T-helper 1 cell treated with Interleukin-12 subunit alpha and Interleukin-12 subunit beta and Interleukin-4 antibody, amounts not matched to agents 30 ng/mL and 1 ng/mL, for 36 hours (primary cell): ENCODE results near the gene TJP2. TPM values are rescaled to one million over a fixed set of nuclear protein-coding genes. Genes with fewer than 3 reads are reported as not detected.
"Not testable (repeated sequence)": the region's sequence is repeated elsewhere in the genome, so short reads cannot be mapped to it uniquely, and the experiment has no call there.

Experiments used
- intact Hi-C: fragments of 100-400 bp; cut with micrococcal nuclease; formaldehyde crosslinking; loops from one replicate; pipeline ENCODE4 v1.15.1; 2024
- total RNA-seq: library from RNA; stranded (reverse); gene quantifications from 2 replicates; pipeline ENCODE4 v1.2.3, GENCODE V29; 2022

TJP2 gene
- total RNA-seq, 1 donor from 2014 or later: 24.5 TPM

- intact Hi-C loops: loop anchor here (1.0 kb wide), 1 partner anchor 35 kb away; no protein-coding TSS in a partner anchor
Observed at GRCh38 chr9:69157751-69158466, 16.2 kb upstream of the TJP2 start.

- intact Hi-C loops: loop anchor here (1.0 kb wide), 1 partner anchor 35 kb away; no protein-coding TSS in a partner anchor
Observed at GRCh38 chr9:69158471-69158870, 15.6 kb upstream of the TJP2 start.

GRCh38 chr9:69164573-69164972 is 9.5 kb upstream of the TJP2 start:
- intact Hi-C loops: not testable (repeated sequence)

- intact Hi-C loops: no loop called here
Observed at GRCh38 chr9:69165581-69165980, 8.5 kb upstream of the TJP2 start.

GRCh38 chr9:69168709-69169217 is 5.3 kb upstream of the TJP2 start:
- intact Hi-C loops: loop anchor here (1.0 to 2.0 kb wide), 3 partner anchors 10 to 46 kb away; no protein-coding TSS in a partner anchor

- intact Hi-C loops: no loop called here
Observed at GRCh38 chr9:69170231-69170630, 3.8 kb upstream of the TJP2 start.

GRCh38 chr9:69171049-69171448 is 3.0 kb upstream of the TJP2 start:
- intact Hi-C loops: no loop called here

GRCh38 chr9:69171517-69171916 is 2.6 kb upstream of the TJP2 start:
- intact Hi-C loops: no loop called here

- intact Hi-C loops: loop anchor here (1.0 kb wide), 1 partner anchor 20 kb away; no protein-coding TSS in a partner anchor
Observed at GRCh38 chr9:69172895-69173294, 1.2 kb upstream of the TJP2 start.

- intact Hi-C loops: loop anchor here (1.0 kb wide), 1 partner anchor 20 kb away; no protein-coding TSS in a partner anchor
Observed at GRCh38 chr9:69173497-69173890, 583 bp upstream of the TJP2 start.

GRCh38 chr9:69174616-69175463 is 763 bp downstream of the TJP2 start:
- intact Hi-C loops: loop anchor here (1.0 kb wide), 1 partner anchor 7 kb away; no protein-coding TSS in a partner anchor

- intact Hi-C loops: no loop called here
Observed at GRCh38 chr9:69175486-69175885, 1.4 kb downstream of the TJP2 start.

- intact Hi-C loops: no loop called here
Observed at GRCh38 chr9:69176471-69177171, 2.5 kb downstream of the TJP2 start.

GRCh38 chr9:69178583-69179011 is 4.5 kb downstream of the TJP2 start:
- intact Hi-C loops: loop anchor here (1.0 kb wide), 1 partner anchor 9 kb away; no protein-coding TSS in a partner anchor

GRCh38 chr9:69179037-69179436 is 5.0 kb downstream of the TJP2 start:
- intact Hi-C loops: no loop called here

GRCh38 chr9:69180200-69180599 is 6.1 kb downstream of the TJP2 start:
- intact Hi-C loops: loop anchor here (1.0 to 5.0 kb wide), 3 partner anchors 8 to 1232 kb away; partner anchors contain the start of gene KLF9

- intact Hi-C loops: loop anchor here (1.0 to 5.0 kb wide), 3 partner anchors 8 to 1232 kb away; partner anchors contain the start of gene KLF9
Observed at GRCh38 chr9:69180670-69181069, 6.6 kb downstream of the TJP2 start.

GRCh38 chr9:69181908-69182353 is 7.9 kb downstream of the TJP2 start:
- intact Hi-C loops: loop anchor here (1.0 to 5.0 kb wide), 2 partner anchors 8 to 1230 kb away; partner anchors contain the start of genes KLF9 and TJP2

GRCh38 chr9:69184266-69184665 is 10.2 kb downstream of the TJP2 start:
- intact Hi-C loops: loop anchor here (5.0 kb wide), 1 partner anchor 1228 kb away; the partner anchor contains the start of gene KLF9

GRCh38 chr9:69186841-69187611 is 12.9 kb downstream of the TJP2 start:
- intact Hi-C loops: no loop called here
